Spleen (tissue), 7 donors: Measurements from ENCODE around the gene SLC39A11.

ENCODE experiments used
- POLR2A ChIP-seq, 3 donors: fragments of 450-650 bp; IDR thresholded peaks; one replicate each; pipeline ENCODE4 v1.5.1; 2017; ENCODE audit warnings: antibody characterized with exemption in 3 of 3, mild to moderate bottlenecking in 1 of 3
- POLR2AphosphoS5 ChIP-seq, 3 donors: sonication (generic); formaldehyde crosslinking; IDR thresholded peaks; one replicate each; pipeline ENCODE4 v1.5.1; 2017; ENCODE audit warnings: antibody characterized with exemption in 3 of 3
- TF ChIP-seq, protein P1 (sequence below), 11 experiments: fragments of 200-600 bp in 7 of 11; fragments of 450-650 bp in 4 of 11; sonication (generic) in 4 of 11; IDR thresholded peaks in 8 of 11; conservative IDR thresholded peaks in 3 of 11; 1 replicate in 7 of 11; 2 replicates in 4 of 11; pipeline versions ENCODE4 v1.4.0 to v1.8.0; 2016 to 2021; ENCODE audit warnings: antibody characterized with exemption in 11 of 11, inconsistent platforms in 4 of 11, mild to moderate bottlenecking in 1 of 11
- donor health status: DM: no; HTN: no; CAD: no; lungs with moderate emphysema.
- donor health status: DM: no; HTN: no; CAD: no.
- donor health status: DM: no; HTN: no; CAD: no.

- TF ChIP-seq POLR2A (IDR thresholded peaks at IDR 0.05) (no peak), POLR2AphosphoS5 (IDR thresholded peaks at IDR 0.05) (no peak)
- TF ChIP-seq, protein P1, sequence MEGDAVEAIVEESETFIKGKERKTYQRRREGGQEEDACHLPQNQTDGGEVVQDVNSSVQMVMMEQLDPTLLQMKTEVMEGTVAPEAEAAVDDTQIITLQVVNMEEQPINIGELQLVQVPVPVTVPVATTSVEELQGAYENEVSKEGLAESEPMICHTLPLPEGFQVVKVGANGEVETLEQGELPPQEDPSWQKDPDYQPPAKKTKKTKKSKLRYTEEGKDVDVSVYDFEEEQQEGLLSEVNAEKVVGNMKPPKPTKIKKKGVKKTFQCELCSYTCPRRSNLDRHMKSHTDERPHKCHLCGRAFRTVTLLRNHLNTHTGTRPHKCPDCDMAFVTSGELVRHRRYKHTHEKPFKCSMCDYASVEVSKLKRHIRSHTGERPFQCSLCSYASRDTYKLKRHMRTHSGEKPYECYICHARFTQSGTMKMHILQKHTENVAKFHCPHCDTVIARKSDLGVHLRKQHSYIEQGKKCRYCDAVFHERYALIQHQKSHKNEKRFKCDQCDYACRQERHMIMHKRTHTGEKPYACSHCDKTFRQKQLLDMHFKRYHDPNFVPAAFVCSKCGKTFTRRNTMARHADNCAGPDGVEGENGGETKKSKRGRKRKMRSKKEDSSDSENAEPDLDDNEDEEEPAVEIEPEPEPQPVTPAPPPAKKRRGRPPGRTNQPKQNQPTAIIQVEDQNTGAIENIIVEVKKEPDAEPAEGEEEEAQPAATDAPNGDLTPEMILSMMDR (IDR thresholded peaks at IDR 0.05 in 8 of 11, conservative IDR thresholded peaks at IDR 0.05 in 3 of 11), result no peak
Observed at GRCh38 chr17:72613806-72614292, 478.6 kb downstream of the SLC39A11 start.
